H1 (cell line): ENCODE results near the gene ARHGEF25. TPM values are rescaled to one million over a fixed set of nuclear protein-coding genes. Genes with fewer than 3 reads are reported as not detected.

ENCODE experiments used
- CTCF ChIA-PET: fragments of 300-600 bp; sonication (Branson Sonifier 250); formaldehyde crosslinking; loops from one replicate; lab custom pipeline; 2021; ENCODE audit not compliant: partially characterized antibody; lab: Charles Lee
- POLR2A ChIA-PET: fragments of 300-600 bp; sonication (Branson Sonifier 250); formaldehyde crosslinking; loops from one replicate; lab custom pipeline; 2021; ENCODE audit warnings: inconsistent platforms; ENCODE audit not compliant: partially characterized antibody; lab: Charles Lee
- DNase-seq, 2 experiments: peaks; one replicate each; pipeline versions ENCODE4 v3.0.0 to v3.0.0-alpha.2; 2010 to 2022; ENCODE audit warnings: low spot score in 2 of 2, low read depth in 1 of 2, mixed read lengths in 1 of 2
- FAIRE-seq: peaks from 2 replicates; lab custom pipeline; 2011; peaks lifted over from hg19 to GRCh38; lab: Jason Lieb, UNC
- H2AFZ ChIP-seq: 2 replicates; pipeline ENCODE4 v1.8.1; 2012; ENCODE audit warnings: low read length, inconsistent platforms
- H2AK5ac ChIP-seq: 2 replicates; pipeline ENCODE4 v1.6.1; 2013; ENCODE audit warnings: low read depth, low read length
- H2BK120ac ChIP-seq: replicated peaks from 2 replicates; pipeline ENCODE3; 2013; ENCODE audit warnings: low read depth, low read length, inconsistent platforms
- H2BK12ac ChIP-seq: 2 replicates; pipeline ENCODE4 v1.6.1; 2013; ENCODE audit warnings: low read depth, low read length
- H2BK15ac ChIP-seq: 2 replicates; pipeline ENCODE4 v1.6.1; 2013; ENCODE audit warnings: low read length
- H2BK20ac ChIP-seq: 2 replicates; pipeline ENCODE4 v1.6.1; 2013; ENCODE audit warnings: low read length
- H2BK5ac ChIP-seq: 2 replicates; pipeline ENCODE4 v1.6.1; 2013; ENCODE audit warnings: low read depth, low read length
- H3K14ac ChIP-seq: 2 replicates; pipeline ENCODE4 v1.6.1; 2013; ENCODE audit warnings: inconsistent platforms; ENCODE audit not compliant: insufficient read length
- H3K18ac ChIP-seq: 2 replicates; pipeline ENCODE4 v1.6.1; 2013; ENCODE audit warnings: low read length; ENCODE audit errors: extremely low read depth
- H3K23ac ChIP-seq: 2 replicates; pipeline ENCODE4 v1.6.1; 2013; ENCODE audit warnings: inconsistent platforms; ENCODE audit not compliant: insufficient read length
- H3K23me2 ChIP-seq: 2 replicates; pipeline ENCODE4 v1.6.1; 2013; ENCODE audit warnings: low read depth, low read length
- H3K27ac ChIP-seq: 2 replicates; pipeline ENCODE4 v1.6.1; 2011; ENCODE audit warnings: low read depth, low read length, inconsistent platforms
- H3K27me3 ChIP-seq, 4 experiments: replicated peaks in 1 of 4; 1 replicate in 1 of 4; 2 replicates in 3 of 4; pipeline versions ENCODE4 v1.6.1 to v1.8.1; 2011 to 2013; ENCODE audit warnings: low read length in 3 of 4, mild to moderate bottlenecking in 3 of 4, inconsistent platforms in 2 of 4, mixed read lengths in 2 of 4, moderate library complexity in 1 of 4; ENCODE audit not compliant: control insufficient read depth in 3 of 4, insufficient read depth in 3 of 4; ENCODE audit errors: extremely low read depth in 1 of 4
- H3K36me3 ChIP-seq, 4 experiments: 2 replicates each; pipeline versions ENCODE4 v1.6.1 to v1.8.1; 2011 to 2013; ENCODE audit warnings: mild to moderate bottlenecking in 4 of 4, low read length in 3 of 4, moderate library complexity in 2 of 4, control low read depth in 1 of 4, inconsistent platforms in 1 of 4; ENCODE audit not compliant: insufficient read depth in 4 of 4, control insufficient read depth in 2 of 4
- H3K4ac ChIP-seq: replicated peaks from 2 replicates; pipeline ENCODE3; 2013; ENCODE audit warnings: low read length, low read depth, mixed read lengths, inconsistent platforms; ENCODE audit not compliant: insufficient read length
- H3K4me1 ChIP-seq, 4 experiments: replicated peaks in 1 of 4; 1 replicate in 1 of 4; 2 replicates in 3 of 4; pipeline versions ENCODE4 v1.6.1 to v1.8.1; 2011 to 2013; ENCODE audit warnings: low read length in 3 of 4, inconsistent platforms in 2 of 4, mixed read lengths in 1 of 4; ENCODE audit not compliant: insufficient read depth in 4 of 4, control insufficient read depth in 3 of 4
- H3K4me2 ChIP-seq, 2 experiments: 2 replicates each; pipeline versions ENCODE4 v1.6.1 to v1.8.1; 2011 to 2013; ENCODE audit warnings: low read depth in 2 of 2, low read length in 2 of 2, control low read depth in 1 of 2, inconsistent platforms in 1 of 2, mild to moderate bottlenecking in 1 of 2; ENCODE audit not compliant: insufficient read depth in 1 of 2
- H3K4me3 ChIP-seq, 4 experiments: fragments of 200-600, 300-600 bp in 1 of 4; sonication (generic), shearing (Covaris generic), sonication (Bioruptor Twin) in 1 of 4; 2 replicates each; pipeline versions ENCODE4 v1.5.1 to v1.8.1; 2011 to 2016; ENCODE audit warnings: low read length in 4 of 4, low read depth in 3 of 4, control low read depth in 2 of 4, inconsistent platforms in 2 of 4, mild to moderate bottlenecking in 2 of 4, mixed read lengths in 1 of 4, moderate library complexity in 1 of 4; ENCODE audit not compliant: insufficient read depth in 2 of 4; ENCODE audit errors: extremely low read depth in 1 of 4
- H3K56ac ChIP-seq: replicated peaks from 2 replicates; pipeline ENCODE3; 2013; ENCODE audit warnings: low read depth, mild to moderate bottlenecking, mixed read lengths, low read length, inconsistent platforms; ENCODE audit not compliant: insufficient read length
- H3K79me1 ChIP-seq: 2 replicates; pipeline ENCODE4 v1.6.1; 2013; ENCODE audit warnings: low read depth, low read length, control low read depth
- H3K79me2 ChIP-seq, 2 experiments: 2 replicates each; pipeline versions ENCODE4 v1.6.1 to v1.8.1; 2012 to 2013; ENCODE audit warnings: low read length in 2 of 2, mild to moderate bottlenecking in 2 of 2, inconsistent platforms in 1 of 2; ENCODE audit not compliant: insufficient read depth in 2 of 2, control insufficient read depth in 1 of 2
- H3K9ac ChIP-seq, 4 experiments: replicated peaks in 1 of 4; 1 replicate in 1 of 4; 2 replicates in 3 of 4; pipeline versions ENCODE4 v1.6.1 to v1.8.1; 2011 to 2013; ENCODE audit warnings: low read depth in 3 of 4, low read length in 3 of 4, control low read depth in 2 of 4, mild to moderate bottlenecking in 2 of 4, moderate library complexity in 2 of 4, inconsistent platforms in 1 of 4; ENCODE audit errors: extremely low read depth in 1 of 4
- H3K9me3 ChIP-seq, 2 experiments: 2 replicates each; pipeline versions ENCODE4 v1.6.1 to v1.8.1; 2012 to 2013; ENCODE audit warnings: mild to moderate bottlenecking in 2 of 2, moderate library complexity in 2 of 2, control low read depth in 1 of 2, inconsistent platforms in 1 of 2, low read depth in 1 of 2, low read length in 1 of 2, mixed read lengths in 1 of 2; ENCODE audit not compliant: insufficient read depth in 2 of 2
- H4K20me1 ChIP-seq, 2 experiments: replicated peaks in 1 of 2; 2 replicates each; pipeline versions ENCODE3 to v1.8.1; 2011 to 2013; ENCODE audit warnings: inconsistent platforms in 2 of 2, low read length in 2 of 2, mild to moderate bottlenecking in 1 of 2; ENCODE audit not compliant: insufficient read depth in 2 of 2, control insufficient read depth in 1 of 2
- H4K5ac ChIP-seq: 2 replicates; pipeline ENCODE4 v1.6.1; 2013; ENCODE audit warnings: low read length, low read depth, mixed read lengths, inconsistent platforms; ENCODE audit not compliant: insufficient read length
- H4K8ac ChIP-seq: 2 replicates; pipeline ENCODE4 v1.8.0; 2013; ENCODE audit warnings: mild to moderate bottlenecking, moderate library complexity, low read length, inconsistent platforms; ENCODE audit not compliant: insufficient read depth; ENCODE audit errors: extremely low read depth
- H4K91ac ChIP-seq: replicated peaks from 2 replicates; pipeline ENCODE3; 2013; ENCODE audit warnings: low read length, mixed read lengths, inconsistent platforms; ENCODE audit not compliant: insufficient read length
- BCL11A ChIP-seq, 2 experiments: IDR thresholded peaks; one replicate each; pipeline ENCODE4 v1.6.1; 2011; ENCODE audit warnings: low read depth in 2 of 2, low read length in 2 of 2, mild to moderate bottlenecking in 2 of 2
- CBX8 ChIP-seq: fragments of 300-800, 300-1000 bp; sonication (generic); IDR thresholded peaks from 2 replicates; pipeline ENCODE4 v1.7.1; 2016; ENCODE audit warnings: low read depth, low read length, borderline replicate concordance
- CHD1 ChIP-seq: IDR thresholded peaks from 2 replicates; pipeline ENCODE4 v1.6.1; 2012; ENCODE audit warnings: low read depth, low read length, improper control_type of control experiment
- CREB1 ChIP-seq: IDR thresholded peaks from 2 replicates; pipeline ENCODE4 v1.6.1; 2012; ENCODE audit warnings: inconsistent platforms
- CTBP2 ChIP-seq: IDR thresholded peaks from 2 replicates; pipeline ENCODE4 v1.7.0; 2011; ENCODE audit warnings: borderline replicate concordance, mild to moderate bottlenecking, moderate library complexity, mixed read lengths, low read length; ENCODE audit not compliant: insufficient read depth, insufficient read length
- GABPA ChIP-seq: IDR thresholded peaks from 2 replicates; pipeline ENCODE4 v1.6.1; 2011; ENCODE audit warnings: mild to moderate bottlenecking, low read length, moderate library complexity, borderline replicate concordance; ENCODE audit not compliant: insufficient read depth
- KDM4A ChIP-seq: IDR thresholded peaks from one replicate; pipeline ENCODE4 v1.7.1; 2012; ENCODE audit warnings: low read depth, mild to moderate bottlenecking, moderate library complexity, low read length, inconsistent platforms; ENCODE audit not compliant: severe bottlenecking
- NANOG ChIP-seq: IDR thresholded peaks from 2 replicates; pipeline ENCODE4 v1.6.1; 2011; ENCODE audit warnings: low read length, low read depth, mild to moderate bottlenecking, inconsistent platforms; ENCODE audit not compliant: insufficient read depth, poor library complexity, severe bottlenecking
- POLR2AphosphoS5 ChIP-seq: IDR thresholded peaks from 2 replicates; pipeline ENCODE4 v1.6.1; 2011; ENCODE audit warnings: low read depth, low read length
- WGBS, 2 experiments: shearing (Covaris generic) in 1 of 2; methylation state at CpG; one replicate each; pipeline versions ENCODE4 v1.1.6 to v1.1.7; 2013 to 2015; ENCODE audit warnings: low lambda C conversion rate in 2 of 2, mixed read lengths in 2 of 2, inconsistent platforms in 1 of 2, low coverage in 1 of 2, missing lambda C conversion rate in 1 of 2; ENCODE audit not compliant: insufficient replicate concordance in 2 of 2, insufficient coverage in 1 of 2, insufficient read length in 1 of 2; ENCODE audit errors: extremely low coverage in 1 of 2, missing lambda C conversion rate in 1 of 2; 5-methylcytosine and 5-hydroxymethylcytosine counted together
- polyA plus RNA-seq, 7 experiments: library from polyadenylated mRNA; depleted of rRNA in 3 of 7; stranded (reverse) in 5 of 7; unstranded in 2 of 7; fragments of >200 nt in 5 of 7; fragments of 200-250 nt in 2 of 7; gene quantifications; 1 replicate in 5 of 7; 2 replicates in 1 of 7; 4 replicates in 1 of 7; pipeline versions ENCODE4 v1.2.1 to v1.2.3, GENCODE V29; 2011 to 2013; ENCODE audit warnings: missing spikeins in 2 of 7, mixed read lengths in 2 of 7
- total RNA-seq: library from RNA; stranded (reverse); fragmentation: NEBNext Ultra II Directional; extraction: Animal tissue kit (Norgen Biotek cat#: 25700); gene quantifications from 2 replicates; pipeline ENCODE4 v1.2.1, GENCODE V29; 2021
- TF ChIP-seq, protein P1 (sequence below), 3 experiments: IDR thresholded peaks; 1 replicate in 2 of 3; 2 replicates in 1 of 3; pipeline versions ENCODE4 v1.5.1 to v1.6.1; 2011; ENCODE audit warnings: low read length in 3 of 3, mild to moderate bottlenecking in 3 of 3, inconsistent platforms in 2 of 3, low read depth in 1 of 3, moderate library complexity in 1 of 3; ENCODE audit not compliant: insufficient read depth in 1 of 3; ENCODE audit errors: control extremely low read depth in 1 of 3

Gene ARHGEF25
- total and polyA plus RNA-seq, 2 of the 8 experiments (the other 6 are each of a cell fraction or from before 2014, with no cell fraction given) = 5.9 to 8.8 TPM

DNA sequence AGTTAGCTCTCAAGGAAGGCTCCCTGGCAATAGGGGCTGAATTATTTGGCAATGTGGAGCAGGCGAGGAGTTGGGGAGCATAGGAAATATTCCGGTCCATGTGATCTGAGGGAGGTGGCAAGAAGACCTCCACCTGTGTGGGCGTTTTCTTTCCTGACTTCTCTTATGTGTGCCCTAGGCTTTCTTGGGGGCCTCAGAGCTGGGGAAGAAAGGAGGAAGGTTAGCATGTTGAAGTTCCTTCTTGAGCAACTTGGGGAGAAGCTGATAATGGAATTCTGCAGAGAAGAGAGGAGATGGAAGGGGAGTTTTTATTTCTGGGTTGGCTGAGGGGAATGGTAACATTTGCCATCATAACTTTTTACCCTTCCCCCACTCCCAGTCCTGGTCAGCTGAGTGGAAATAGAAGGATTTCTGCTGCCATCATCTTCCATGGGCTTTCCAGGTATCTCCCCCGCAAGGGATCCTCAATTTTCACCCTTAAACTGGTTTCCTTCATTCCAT, 5.4 kb upstream of the ARHGEF25 start:
- H3K4me2 ChIP-seq = peak overlapping the region; percentile 80 to 83
- no peak overlapping the region for H4K91ac ChIP-seq
- WGBS, 2 experiments = 88% methylated on average over 4 of the region's 4 CpGs; no CpG with 5 or more reads in 1 of the 2 experiments
- H2AFZ ChIP-seq = no peak overlapping the region
- peaks cover 0 to 15% (median 7%) of the 10 kb centered on the region in 4 experiments; a peak in 5 of 7 replicates for H3K27me3 ChIP-seq
- no peak overlapping the region for H3K14ac ChIP-seq
- no peak overlapping the region for H2BK15ac ChIP-seq
- ChIA-PET POLR2A (interaction anchor here (1.1 to 7.7 kb wide), 10 partner anchors 9 to 154 kb away, joined by 3 to 60 read pairs (median 4); partner anchors contain the start of genes AGAP2, PIP4K2C and TSPAN31), CTCF (interaction anchor here (0.6 to 12.5 kb wide), 9 partner anchors 14 to 1744 kb away, joined by 3 to 124 read pairs (median 4); partner anchors contain the start of gene PIP4K2C)
- no peak overlapping the region for H2BK120ac ChIP-seq
- no peaks in the 10 kb centered on the region; the same call in 1 of the 2 replicates for H3K79me1 ChIP-seq
- H4K8ac ChIP-seq = no peak overlapping the region
- no peaks in the 10 kb centered on the region for H3K9me3 ChIP-seq
- H4K20me1 ChIP-seq = peaks cover 0 to 2% of the 10 kb centered on the region in 2 experiments
- no peak overlapping the region for H3K4ac ChIP-seq
- H3K56ac ChIP-seq = no peak overlapping the region
- peaks cover 7 to 12% (median 11%) of the 10 kb centered on the region in 4 experiments for H3K4me1 ChIP-seq
- no peak overlapping the region for H3K23ac ChIP-seq
- peaks cover 25% of the 10 kb centered on the region for H3K23me2 ChIP-seq
- H2AK5ac ChIP-seq = no peak overlapping the region
- peaks cover 0 to 10% of the 10 kb centered on the region in 2 experiments; a peak in 1 of 4 replicates for H3K79me2 ChIP-seq
- H2BK5ac ChIP-seq = no peak overlapping the region
- H3K18ac ChIP-seq = no peak overlapping the region
- no peak overlapping the region for H2BK12ac ChIP-seq
- H3K9ac ChIP-seq = no peak overlapping the region; a peak in 1 of 7 replicates
- peak overlapping the region; percentile 53 to 84 (median 78); a peak in 5 of 8 replicates for H3K4me3 ChIP-seq
- peaks cover 5 to 14% (median 8%) of the 10 kb centered on the region in 4 experiments; a peak in 4 of 8 replicates for H3K36me3 ChIP-seq
- no peak overlapping the region for H4K5ac ChIP-seq
- no peak overlapping the region for H2BK20ac ChIP-seq
- no peak overlapping the region for H3K27ac ChIP-seq
- DNase-seq = no peak
- FAIRE-seq = no peak
- TF ChIP-seq CHD1 (no peak), NANOG (no peak), BCL11A (IDR thresholded peaks at IDR 0.05; ENCODE audit: low read depth in 2 of 2, low read length in 2 of 2) (no peak), CTBP2 (no peak), CBX8 (no peak), GABPA (no peak), CREB1 (no peak), POLR2AphosphoS5 (no peak), KDM4A (no peak)
- TF ChIP-seq, protein P1, sequence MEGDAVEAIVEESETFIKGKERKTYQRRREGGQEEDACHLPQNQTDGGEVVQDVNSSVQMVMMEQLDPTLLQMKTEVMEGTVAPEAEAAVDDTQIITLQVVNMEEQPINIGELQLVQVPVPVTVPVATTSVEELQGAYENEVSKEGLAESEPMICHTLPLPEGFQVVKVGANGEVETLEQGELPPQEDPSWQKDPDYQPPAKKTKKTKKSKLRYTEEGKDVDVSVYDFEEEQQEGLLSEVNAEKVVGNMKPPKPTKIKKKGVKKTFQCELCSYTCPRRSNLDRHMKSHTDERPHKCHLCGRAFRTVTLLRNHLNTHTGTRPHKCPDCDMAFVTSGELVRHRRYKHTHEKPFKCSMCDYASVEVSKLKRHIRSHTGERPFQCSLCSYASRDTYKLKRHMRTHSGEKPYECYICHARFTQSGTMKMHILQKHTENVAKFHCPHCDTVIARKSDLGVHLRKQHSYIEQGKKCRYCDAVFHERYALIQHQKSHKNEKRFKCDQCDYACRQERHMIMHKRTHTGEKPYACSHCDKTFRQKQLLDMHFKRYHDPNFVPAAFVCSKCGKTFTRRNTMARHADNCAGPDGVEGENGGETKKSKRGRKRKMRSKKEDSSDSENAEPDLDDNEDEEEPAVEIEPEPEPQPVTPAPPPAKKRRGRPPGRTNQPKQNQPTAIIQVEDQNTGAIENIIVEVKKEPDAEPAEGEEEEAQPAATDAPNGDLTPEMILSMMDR (IDR thresholded peaks at IDR 0.05; ENCODE audit: control extremely low read depth in 1 of 3, insufficient read depth in 1 of 3, low read depth in 1 of 3, low read length in 3 of 3) = no peak
